GM21526 (cell line): ENCODE results near the gene SPOP.
"Not testable (repeated sequence)": the region's sequence is repeated elsewhere in the genome, so short reads cannot be mapped to it uniquely, and the experiment has no call there.

Source experiments
- ATAC-seq: cut with Tn5 transposase; IDR thresholded peaks from one replicate; pipeline ENCODE4 v1.9.1; 2021; ENCODE audit warnings: moderate library complexity; ENCODE audit not compliant: unreplicated experiment, low FRiP score

SPOP gene

GRCh38 chr17:49677933-49678847 lies at the start of gene SPOP:
TSS of gene SPOP (minus strand) at chr17:49678097. CDS start at chr17:49622810, 55,287 bp downstream.
- peak; percentile 64 for ATAC-seq

DNA sequence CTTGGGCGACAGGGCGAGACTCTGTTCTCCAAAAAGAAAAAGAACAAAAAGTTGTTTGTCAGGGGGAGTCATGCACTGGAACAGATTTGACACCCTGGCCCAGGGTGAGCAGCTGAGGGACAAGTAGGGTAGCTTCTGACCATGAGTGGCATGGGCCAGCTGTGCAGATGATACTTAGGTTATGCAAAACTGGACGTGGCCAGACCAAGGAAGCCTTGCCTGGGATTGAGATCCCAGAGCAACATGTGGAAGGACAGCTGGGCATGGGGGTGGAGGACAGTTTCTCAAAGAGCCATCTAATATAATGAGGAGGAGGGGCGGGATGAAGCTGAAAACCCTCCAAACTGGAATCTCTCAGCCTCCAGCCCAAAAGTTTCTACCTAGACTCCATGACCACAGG lies 49.5 kb upstream of the SPOP start:
- ATAC-seq: no peak

DNA sequence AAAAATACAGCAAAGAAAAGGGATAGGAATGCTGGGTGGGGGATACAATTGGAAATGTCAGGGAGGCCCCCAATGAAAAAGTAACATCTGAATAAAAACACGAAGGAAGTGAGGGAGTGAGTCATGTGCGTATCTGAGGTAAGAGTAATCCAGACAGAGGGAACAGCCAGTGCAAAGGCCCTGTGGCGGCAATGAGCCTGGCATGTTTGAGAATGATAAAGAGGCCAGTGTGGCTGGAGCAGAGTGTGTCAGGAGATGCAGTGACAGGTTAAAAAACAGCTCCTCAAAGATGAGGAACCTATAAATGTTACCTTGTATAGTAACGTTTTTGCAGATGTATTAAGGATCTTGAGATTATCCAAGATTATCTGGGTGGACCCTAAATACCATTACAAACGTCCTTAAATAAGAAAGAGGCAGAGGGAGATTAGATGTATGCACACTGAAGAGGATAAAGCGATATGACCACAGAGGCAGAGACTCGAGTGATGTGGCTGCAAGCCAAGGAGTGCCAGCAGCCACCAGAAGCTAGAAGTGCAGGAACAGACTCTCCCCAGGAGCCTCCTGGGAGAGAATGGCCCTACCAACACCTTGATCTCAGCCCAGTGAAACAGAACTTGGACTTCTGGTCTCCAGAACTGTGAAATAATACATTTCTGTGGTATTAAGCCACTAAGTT lies 47.7 kb upstream of the SPOP start:
- no peak for ATAC-seq

DNA sequence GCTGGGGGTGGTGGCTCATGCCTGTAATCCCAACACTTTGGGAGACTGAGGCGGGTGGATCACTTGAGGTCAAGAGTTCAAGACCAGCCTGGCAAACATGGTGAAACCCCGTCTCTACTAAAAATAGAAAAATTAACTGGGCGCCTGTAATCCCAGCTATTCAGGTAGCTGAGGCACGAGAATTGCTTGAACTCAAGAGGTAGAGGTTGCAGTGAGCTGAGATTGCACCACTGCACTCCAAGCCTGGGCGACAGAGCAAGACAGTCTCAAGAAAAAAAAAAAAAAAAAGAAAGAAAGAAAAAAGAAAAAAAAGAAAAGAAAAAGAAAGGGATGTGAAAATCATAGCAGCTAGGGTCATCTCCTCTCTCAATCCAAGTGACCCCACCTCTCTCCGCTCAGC lies 46.7 kb upstream of the SPOP start:
- not testable (repeated sequence) for ATAC-seq

DNA sequence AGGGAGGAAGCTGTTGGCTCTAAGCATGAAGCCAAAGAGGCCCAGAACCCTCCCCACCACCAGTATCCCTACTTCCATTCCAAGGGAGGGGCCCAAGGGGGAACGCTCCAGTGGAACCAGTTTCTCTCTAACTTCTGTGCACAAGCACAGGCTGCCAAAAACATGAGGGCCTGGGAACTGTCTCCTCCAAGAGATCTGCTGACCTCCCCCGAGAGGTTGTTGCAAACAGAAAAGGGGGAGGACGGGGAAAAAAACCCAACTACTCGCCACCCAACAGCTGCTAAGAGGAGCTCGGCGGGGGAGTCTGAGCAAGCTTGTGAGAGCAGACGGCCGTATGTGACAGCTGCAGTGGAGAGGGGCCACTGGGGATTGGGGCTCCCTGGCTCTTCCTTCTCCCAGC lies 45.5 kb upstream of the SPOP start:
- ATAC-seq: no peak

DNA sequence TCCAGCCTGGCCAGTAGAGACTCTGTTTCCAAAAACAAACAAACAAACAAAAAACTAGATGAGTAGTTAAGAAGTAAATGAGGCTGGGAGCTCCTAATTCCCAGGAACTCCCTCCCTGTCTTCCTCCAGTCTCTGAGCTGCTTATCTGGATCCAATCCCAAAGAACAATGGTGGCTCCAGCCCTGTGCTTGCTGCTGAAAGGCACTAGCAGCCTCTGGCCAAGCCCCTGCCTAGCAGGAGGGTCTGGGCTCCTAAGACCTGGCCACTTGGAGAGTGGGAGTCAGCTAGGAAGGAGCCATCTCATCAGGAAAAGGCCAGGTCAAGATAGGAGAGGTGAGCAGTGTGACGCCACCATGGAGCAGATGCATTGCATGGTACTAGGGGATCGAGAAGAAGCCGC lies 44.2 kb upstream of the SPOP start:
- no peak for ATAC-seq

DNA sequence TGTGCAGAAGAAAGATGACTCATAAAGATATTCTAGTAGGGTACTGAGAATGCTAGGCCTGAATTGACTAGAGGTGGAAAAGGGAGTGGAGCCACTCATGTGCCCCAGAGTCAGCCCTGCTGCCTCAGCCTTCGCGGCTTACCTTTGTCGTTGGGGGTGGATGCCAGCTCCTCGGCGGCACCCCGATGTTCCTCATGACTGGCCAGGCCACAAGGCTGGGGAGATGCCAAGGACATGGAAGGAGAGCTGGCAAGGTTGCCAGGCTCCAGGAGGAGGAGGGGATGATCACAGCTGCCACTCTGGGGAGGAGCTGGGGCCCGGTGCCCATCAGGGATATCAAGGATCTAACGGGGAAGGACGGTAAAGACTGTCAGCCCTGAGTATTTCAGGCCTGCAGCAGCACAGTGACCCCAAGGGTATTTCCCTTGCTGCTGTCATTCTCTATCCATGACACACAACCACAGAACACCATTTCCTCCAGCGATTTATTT lies 39.5 kb upstream of the SPOP start:
- ATAC-seq: no peak

GRCh38 chr17:49716668-49717364 lies 38.9 kb upstream of the SPOP start:
- no peak for ATAC-seq

- no peak for ATAC-seq
These were observed 37.9 kb upstream of the SPOP start for GRCh38 chr17:49715717-49716279.

DNA sequence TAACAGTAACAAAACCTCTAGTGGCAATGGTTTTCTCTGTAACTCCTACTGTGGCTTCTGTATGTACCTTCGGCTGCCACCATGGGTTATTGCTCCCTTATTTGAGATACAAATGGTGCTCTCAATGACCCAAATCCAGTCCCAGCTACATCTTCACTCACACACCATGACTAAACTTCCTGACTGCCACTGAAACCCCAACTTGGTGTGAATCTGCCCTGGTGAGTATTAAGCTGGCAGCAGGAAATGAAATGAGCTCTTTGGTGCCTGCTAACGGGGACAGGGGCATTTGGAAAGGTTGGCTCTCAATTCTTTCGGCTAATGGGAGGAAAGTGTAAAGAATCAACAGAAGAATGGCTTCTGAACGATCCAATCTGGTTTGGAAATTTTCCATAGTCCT lies 37.3 kb upstream of the SPOP start:
- no peak for ATAC-seq

GRCh38 chr17:49708515-49709183 lies 30.8 kb upstream of the SPOP start:
- no peak for ATAC-seq

DNA sequence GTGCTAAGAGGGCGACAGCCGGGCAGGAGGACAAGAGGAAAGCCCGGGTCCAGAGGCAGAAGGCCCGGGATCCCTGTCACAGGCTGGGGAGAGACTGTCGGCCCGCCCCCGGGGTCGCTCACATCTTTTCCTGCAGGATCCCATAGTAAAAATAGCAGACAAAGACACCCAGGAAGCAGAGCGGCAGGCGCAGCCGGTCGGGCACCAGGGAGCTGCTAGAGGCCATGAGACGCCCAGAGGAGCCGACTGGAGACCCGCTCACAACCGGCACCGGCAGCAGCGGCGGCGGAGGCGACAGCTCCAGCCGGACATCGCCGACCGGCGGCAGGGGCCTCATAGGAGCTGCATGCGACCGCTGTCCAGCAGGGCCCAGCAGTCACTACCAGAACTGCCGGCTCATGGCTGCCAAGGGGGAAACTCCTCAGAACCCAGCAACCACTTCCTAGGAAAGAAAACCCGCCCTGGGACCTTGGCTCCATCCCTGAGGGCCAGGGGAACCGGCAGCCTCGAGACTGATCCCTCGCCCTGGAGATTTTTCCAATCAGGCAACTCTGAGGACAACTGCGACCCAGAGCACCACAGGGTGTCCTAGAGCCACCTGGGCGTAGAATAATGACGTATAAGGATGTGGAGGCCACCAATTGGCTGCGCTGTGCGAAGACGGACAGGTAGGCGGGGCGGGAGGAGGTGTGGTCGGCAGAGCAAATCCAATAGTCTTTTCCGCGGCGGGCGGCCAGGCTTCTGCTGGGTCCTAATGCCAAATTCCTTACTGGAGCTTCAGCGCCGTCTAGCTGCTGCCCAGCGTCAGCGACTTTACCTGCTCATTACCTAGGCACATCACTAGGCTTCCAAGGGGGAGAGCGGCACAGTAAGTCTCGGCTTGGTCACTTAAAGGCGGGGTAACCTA lies 30.0 kb upstream of the SPOP start, which contains the start of gene SLC35B1:
TSS of gene SLC35B1 (minus strand) at position 357 of the 907 bp plus-strand sequence. CDS start at position 226, 131 bp downstream.
- peak; percentile 88 for ATAC-seq

DNA sequence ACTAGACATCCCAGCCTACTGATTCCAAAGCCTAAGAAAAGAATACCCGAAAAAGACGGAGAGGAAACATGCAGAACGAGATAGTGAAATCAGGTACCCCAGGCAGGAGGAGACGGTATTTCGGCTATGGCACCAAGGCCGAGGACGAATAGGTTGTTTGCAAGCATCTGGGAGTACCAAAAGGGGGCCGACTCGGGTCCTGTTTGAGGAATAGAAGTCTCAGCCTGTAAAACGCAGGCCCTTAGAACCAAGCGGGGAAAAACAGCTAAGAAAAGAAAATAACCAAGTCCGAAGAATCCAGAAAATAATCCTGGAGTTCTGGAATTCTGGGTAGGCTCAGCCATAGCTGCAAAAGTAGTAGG lies 29.3 kb upstream of the SPOP start:
- ATAC-seq: no peak

DNA sequence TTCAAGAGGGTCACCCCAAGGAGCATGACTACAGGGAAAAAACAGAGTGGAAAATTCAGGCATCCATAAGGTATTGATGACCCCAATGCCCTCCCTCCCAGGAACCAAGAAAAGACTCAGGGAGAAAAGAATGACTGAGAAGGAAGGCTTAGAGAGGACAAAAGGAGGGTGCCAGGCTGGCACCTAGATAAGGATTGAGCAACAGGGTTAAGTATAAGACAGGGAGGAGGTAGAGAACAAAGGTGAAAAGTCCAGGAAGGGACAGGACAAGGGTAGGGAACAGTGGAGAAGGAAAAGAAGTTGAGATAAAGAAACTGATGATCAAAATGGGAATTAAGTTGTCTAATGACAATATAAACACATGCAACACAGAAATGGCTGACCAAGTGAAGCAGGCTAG lies 27.4 kb upstream of the SPOP start:
- no peak for ATAC-seq

- ATAC-seq: no peak
These were observed 25.8 kb upstream of the SPOP start for GRCh38 chr17:49703557-49704277.

- no peak for ATAC-seq
These were observed 23.1 kb upstream of the SPOP start for GRCh38 chr17:49700960-49701359.

DNA sequence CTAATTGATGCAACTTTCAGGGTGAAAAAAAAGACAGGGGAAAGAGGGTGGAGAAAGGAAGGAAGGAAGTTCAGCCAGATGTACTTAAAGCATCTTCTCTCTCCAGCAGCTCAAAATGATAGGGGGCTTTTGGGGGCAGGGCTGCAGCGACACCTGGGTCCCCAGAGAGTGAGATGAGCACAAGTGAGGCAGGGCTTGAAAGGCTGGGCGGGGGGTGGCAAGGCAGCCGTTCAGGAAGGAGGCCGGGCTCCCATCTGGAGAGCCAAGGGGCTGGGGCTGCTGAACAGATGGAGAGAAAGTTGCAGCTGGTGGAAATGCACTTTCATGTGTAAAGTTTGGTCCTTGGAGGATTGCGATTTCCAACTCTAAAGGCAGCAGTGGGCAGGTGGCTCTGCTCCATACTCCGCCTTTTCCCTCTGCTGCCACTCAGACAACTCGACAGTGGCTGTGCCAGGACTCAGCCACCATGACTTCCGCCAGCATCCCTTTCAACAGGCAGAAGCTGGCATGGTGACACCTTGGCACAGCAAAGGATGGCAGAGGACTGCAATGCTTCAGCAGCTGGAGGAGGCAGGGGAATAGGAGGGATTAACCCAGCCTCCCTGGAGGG lies 22.2 kb upstream of the SPOP start:
- no peak for ATAC-seq

DNA sequence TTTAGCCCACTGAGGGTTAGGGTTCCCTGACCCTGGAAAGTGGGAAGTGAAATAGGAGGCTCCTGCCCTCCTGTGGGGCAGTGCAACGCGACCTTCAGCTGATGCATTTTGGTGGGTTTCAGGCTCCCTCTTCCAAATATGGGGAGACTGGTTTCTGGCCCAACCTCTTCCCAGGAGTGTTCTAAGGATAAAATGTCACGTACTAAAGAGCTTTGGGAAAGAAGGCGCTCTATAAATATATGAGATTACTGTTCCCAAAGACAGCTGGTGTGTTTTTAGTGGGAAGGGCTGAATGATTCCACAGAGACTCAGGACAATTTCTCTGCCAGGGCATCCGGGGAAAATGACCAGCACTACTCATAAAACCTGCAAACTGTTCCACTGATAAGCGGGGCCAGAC lies 20.1 kb upstream of the SPOP start:
- no peak for ATAC-seq
